ENCODE data around the gene PSMG4. TPM values are rescaled to one million over a fixed set of nuclear protein-coding genes. Genes with fewer than 3 reads are reported as not detected.

Gene PSMG4
- total and polyA plus RNA-seq, 10 of the 15 experiments (the other 5 are each of a cell fraction or from before 2014, with no cell fraction given): 7.1 to 62.6 (median 29.8) TPM

DNA sequence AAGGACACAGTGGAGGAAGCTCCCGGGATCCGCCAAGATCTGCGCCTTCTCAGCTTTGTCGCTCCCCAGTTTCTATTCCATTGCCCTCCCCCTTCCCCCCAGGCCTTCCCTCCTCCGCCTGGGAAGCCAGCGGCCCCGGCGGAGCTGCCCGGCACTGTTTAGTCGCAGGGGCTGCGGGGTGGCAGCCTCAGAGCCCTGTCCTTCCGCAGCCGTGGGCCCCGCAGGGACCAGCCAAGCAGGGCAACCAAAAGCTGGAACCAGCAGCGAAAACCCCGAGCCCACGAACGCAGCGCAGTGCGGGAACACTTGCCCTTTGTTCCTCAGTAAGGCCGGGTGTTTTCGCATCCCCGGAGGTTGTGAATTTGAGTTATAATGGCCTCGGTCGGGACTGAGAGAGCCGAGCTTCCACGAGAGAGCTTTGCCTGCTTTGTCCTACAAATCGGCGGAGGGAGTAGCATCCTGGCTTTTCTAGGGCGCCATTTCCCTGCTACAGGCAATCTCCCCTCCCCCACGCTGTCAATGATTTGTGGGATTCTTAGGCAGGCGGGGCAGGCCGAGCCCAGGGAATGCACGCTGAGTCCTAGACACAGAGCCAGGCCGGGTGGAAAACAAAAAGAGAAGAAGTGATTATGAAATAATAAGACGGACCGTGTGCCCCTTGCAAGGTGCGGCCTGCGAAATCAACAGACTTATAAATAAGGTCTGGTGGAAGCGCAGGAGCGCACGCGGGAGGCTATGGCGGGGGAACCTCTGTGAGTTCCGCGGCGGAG lies 27.3 kb upstream of the PSMG4 start (continued):
- TF ChIP-seq ZBTB40 (IDR thresholded peaks at IDR 0.05; ENCODE audit: borderline replicate concordance) (no peak), ATF7 (IDR thresholded peaks at IDR 0.05; ENCODE audit: low read depth) (no peak), SPI1 (IDR thresholded peaks at IDR 0.05; ENCODE audit: borderline replicate concordance, insufficient read depth, low read depth, low read length) (no peak), MEF2A (IDR thresholded peaks at IDR 0.05; ENCODE audit: insufficient read depth, low read depth, low read length) (no peak), IRF5 (IDR thresholded peaks at IDR 0.05; ENCODE audit: borderline replicate concordance) (no peak), CHD4 (IDR thresholded peaks at IDR 0.05) (no peak), MYC (IDR thresholded peaks at IDR 0.05; ENCODE audit: insufficient read depth, insufficient read length, insufficient replicate concordance, low read length, severe bottlenecking) (no peak), POU2F2 (IDR thresholded peaks at IDR 0.05; ENCODE audit: borderline replicate concordance, low read depth, low read length) (no peak), CREM (IDR thresholded peaks at IDR 0.05; ENCODE audit: low read depth) (no peak), USF2 (IDR thresholded peaks at IDR 0.05; ENCODE audit: borderline replicate concordance, low read depth, low read length) (no peak), STAT3 (IDR thresholded peaks at IDR 0.05; ENCODE audit: low read depth, low read length) (no peak), NRF1 (conservative IDR thresholded peaks at IDR 0.05; ENCODE audit: low read depth, low read length) (no peak), EED (IDR thresholded peaks at IDR 0.05; ENCODE audit: low read depth) (peak; percentile 31), SREBF1 (IDR thresholded peaks at IDR 0.05; ENCODE audit: low read length) (no peak), BMI1 (IDR thresholded peaks at IDR 0.05; ENCODE audit: borderline replicate concordance) (no peak), SUZ12 (IDR thresholded peaks at IDR 0.05; ENCODE audit: unreplicated experiment) (peak; percentile 5), TAF1 (IDR thresholded peaks at IDR 0.05; ENCODE audit: borderline replicate concordance, low read depth, low read length) (no peak), KAT2A (conservative IDR thresholded peaks at IDR 0.05; ENCODE audit: control insufficient read depth, low read depth, low read length) (no peak)
- TF ChIP-seq, protein P1, sequence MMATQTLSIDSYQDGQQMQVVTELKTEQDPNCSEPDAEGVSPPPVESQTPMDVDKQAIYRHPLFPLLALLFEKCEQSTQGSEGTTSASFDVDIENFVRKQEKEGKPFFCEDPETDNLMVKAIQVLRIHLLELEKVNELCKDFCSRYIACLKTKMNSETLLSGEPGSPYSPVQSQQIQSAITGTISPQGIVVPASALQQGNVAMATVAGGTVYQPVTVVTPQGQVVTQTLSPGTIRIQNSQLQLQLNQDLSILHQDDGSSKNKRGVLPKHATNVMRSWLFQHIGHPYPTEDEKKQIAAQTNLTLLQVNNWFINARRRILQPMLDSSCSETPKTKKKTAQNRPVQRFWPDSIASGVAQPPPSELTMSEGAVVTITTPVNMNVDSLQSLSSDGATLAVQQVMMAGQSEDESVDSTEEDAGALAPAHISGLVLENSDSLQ (IDR thresholded peaks at IDR 0.05): no peak
- TF ChIP-seq, protein P2, sequence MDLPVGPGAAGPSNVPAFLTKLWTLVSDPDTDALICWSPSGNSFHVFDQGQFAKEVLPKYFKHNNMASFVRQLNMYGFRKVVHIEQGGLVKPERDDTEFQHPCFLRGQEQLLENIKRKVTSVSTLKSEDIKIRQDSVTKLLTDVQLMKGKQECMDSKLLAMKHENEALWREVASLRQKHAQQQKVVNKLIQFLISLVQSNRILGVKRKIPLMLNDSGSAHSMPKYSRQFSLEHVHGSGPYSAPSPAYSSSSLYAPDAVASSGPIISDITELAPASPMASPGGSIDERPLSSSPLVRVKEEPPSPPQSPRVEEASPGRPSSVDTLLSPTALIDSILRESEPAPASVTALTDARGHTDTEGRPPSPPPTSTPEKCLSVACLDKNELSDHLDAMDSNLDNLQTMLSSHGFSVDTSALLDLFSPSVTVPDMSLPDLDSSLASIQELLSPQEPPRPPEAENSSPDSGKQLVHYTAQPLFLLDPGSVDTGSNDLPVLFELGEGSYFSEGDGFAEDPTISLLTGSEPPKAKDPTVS (IDR thresholded peaks at IDR 0.05; ENCODE audit: low read depth, low read length): no peak

All from GM12878 (cell line).